HG03103 (cell line): Measurements from ENCODE around the gene VPS54.
"Not testable (repeated sequence)": the region's sequence is repeated elsewhere in the genome, so short reads cannot be mapped to it uniquely, and the experiment has no call there.

ENCODE experiments used
- ATAC-seq: cut with Tn5 transposase; IDR thresholded peaks from one replicate; pipeline ENCODE4 v1.9.1; 2021; ENCODE audit warnings: low read depth; ENCODE audit not compliant: unreplicated experiment

VPS54 gene

GRCh38 chr2:63942788-63943187 lies 76.4 kb downstream of the VPS54 start:
- no peak for ATAC-seq

DNA sequence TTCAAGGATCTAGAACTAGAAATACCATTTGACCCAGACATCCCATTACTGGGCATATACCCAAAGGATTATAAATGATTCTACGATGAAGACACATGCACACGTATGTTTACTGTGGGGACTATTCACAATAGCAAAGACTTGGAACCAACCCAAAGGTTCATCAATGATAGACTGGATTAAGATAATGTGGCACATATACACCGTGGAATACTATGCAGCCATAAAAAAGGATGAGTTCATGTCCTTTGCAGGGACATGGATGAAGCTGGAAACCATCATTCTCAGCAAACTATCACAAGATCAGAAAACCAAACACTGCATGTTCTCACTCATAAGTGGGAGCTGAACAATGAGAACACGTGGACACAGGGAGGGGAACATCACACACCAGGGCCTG lies 87.1 kb downstream of the VPS54 start:
- ATAC-seq = not testable (repeated sequence)

- ATAC-seq = no peak
These were observed 92.4 kb downstream of the VPS54 start for GRCh38 chr2:63926815-63927214.

DNA sequence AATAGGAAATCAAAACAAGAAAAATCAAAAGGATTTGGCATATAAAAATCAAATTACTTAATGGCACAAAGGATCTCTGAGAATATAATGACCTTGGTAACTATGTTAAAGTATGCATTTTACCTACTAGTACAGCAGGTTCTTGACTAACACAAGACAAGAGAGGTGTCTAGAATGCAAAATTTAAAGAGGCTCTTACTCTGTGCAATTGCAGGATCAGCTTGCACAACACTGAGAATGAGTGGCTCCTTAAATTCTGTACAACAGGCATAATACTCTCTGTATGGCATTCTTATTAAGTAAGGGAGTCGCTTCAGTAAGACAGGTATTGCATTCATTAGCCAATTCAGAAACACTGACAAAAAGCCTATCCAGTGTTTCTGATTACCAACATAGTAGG lies 104.9 kb downstream of the VPS54 start:
- ATAC-seq = no peak

- no peak for ATAC-seq
These were observed 116.2 kb downstream of the VPS54 start for GRCh38 chr2:63903003-63903402.

DNA sequence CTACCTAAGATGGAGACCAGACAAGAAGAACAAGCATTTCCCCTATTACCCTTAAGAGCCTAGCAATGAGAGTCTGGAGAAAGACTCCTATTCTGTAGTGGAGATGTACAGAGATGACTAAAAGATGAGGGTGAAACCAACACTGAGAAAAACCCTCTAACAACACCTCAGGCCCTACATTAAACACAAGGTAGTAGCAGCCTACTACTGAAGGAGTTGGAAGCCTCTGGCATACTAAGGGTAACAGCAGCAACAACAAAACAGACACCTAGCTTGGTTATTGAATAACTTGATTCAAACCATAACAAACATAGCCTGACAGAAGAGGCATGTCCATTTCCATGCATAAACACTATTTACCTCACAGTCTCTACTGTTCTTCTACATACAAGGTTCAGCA lies 117.1 kb downstream of the VPS54 start:
- ATAC-seq = no peak

GRCh38 chr2:63899639-63900038 lies 119.6 kb downstream of the VPS54 start:
- ATAC-seq = no peak

GRCh38 chr2:63898839-63899238 lies 120.4 kb downstream of the VPS54 start:
- ATAC-seq = no peak

- ATAC-seq = no peak
These were observed 125.1 kb downstream of the VPS54 start for GRCh38 chr2:63894167-63894566.

GRCh38 chr2:63893163-63893562 lies 126.1 kb downstream of the VPS54 start:
- no peak for ATAC-seq

GRCh38 chr2:63891488-63892030 lies 127.7 kb downstream of the VPS54 start:
- ATAC-seq = no peak

GRCh38 chr2:63890678-63891077 lies 128.6 kb downstream of the VPS54 start:
- no peak for ATAC-seq

DNA sequence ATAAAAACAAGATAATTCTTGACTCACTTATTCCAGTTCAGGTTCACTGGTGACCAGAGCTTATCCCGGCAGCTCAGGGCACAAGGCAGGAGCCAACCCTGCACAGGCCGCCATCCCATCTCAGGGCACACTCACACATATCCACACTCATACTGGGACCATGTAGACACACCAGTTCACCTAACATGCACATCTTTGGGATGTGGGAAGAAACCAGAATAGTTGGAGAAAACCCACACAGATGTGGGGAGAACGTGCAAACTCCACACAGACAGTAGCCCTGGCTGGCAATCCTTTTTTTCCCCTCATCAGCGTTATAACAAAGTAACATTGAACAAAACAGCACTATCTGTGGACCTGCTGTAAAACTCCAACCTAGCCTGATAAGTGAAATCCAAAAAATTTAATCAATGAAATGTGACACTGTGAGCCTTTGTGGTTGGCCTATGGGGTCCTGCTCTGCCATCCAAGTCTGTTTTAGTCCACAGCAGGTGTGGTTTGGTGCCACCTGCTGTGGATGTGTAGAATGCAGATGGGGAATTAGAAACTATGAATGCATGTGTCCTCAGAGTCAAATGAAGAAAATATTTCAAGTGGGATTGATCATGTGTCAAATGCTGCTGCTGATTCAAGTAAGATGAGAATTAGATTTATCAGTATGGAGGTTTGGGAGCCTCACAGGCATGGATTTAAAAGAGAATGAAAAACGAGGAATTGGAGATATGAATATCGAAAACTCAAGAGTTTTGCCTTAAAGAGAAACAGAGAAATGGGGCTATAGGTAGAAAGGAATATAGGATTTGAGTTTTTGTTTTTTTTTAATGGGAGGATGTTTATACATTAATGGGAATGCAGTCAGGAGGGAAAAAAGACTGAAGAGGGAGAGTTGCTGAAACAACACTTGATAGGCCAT lies 130.5 kb downstream of the VPS54 start:
- ATAC-seq = peak; percentile 86

DNA sequence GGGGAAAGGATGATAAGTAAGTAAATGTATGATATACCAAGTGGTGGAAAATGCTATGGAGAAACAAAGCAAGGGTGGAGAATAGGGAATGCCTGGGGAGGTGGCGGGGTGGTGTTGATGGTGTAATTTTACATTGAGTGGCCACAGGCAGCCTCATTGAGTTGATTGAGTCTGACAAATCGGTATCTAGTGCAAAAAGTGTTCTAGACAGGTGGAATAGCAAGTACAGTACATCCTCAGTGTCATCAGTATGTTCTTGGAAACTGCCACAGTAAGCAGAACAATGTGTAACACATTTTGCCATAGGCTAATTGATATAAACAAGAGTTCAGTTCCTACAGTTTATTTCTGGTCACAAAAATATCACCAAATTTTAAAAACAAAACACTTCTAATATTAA lies 131.2 kb downstream of the VPS54 start:
- no peak for ATAC-seq

DNA sequence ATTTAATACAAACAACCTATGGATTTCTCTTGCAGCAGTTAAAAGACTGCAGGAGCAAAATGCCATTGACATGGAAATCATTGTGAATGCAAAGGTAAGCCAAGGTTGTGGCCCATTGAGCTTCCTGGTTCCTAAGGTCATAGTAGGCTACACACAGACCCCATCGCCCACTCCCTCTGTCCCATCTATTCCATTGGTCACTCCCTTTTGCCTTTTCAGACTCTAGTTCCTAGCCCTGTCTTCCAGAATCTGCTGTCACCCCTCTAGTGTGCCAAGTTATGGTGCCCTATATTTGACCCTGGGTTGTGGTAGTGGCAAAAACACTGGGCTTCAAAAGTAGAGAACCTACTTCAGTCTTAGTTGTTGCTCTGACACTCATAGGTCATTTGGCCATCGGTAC lies 132.8 kb downstream of the VPS54 start:
- ATAC-seq = no peak

DNA sequence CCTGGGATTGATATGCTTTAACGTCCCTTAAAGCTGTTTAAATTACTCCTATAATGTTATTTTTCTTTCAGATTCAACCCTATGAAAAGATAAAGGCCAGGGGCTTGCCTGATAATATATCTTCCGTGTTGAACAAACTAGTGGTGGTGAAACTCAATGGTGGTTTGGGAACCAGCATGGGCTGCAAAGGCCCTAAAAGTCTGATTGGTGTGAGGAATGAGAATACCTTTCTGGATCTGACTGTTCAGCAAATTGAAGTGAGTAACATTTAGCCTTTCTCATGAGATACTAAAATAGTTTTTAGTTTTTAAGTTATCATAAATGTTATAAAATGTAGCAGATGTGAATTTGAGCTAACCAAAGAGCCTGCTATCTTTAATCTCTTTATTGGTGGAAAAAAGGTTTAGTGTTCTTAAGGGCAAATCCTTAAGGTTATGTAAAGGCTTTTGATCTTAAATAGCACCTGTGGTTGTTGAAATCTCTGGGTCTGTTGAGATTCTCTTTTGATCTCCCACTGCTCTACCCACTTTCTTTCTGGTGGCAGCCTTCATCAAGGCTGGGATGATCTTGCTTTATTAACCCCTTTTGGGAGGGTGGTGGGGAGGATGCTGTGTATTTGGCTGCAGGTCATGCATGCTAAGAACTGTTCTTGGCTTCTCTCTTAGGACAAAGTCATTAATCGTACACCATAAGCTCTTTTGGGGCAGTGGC lies 136.7 kb downstream of the VPS54 start:
- ATAC-seq = no peak

- no peak for ATAC-seq
These were observed 138.0 kb downstream of the VPS54 start for GRCh38 chr2:63881205-63881604.

GRCh38 chr2:63880625-63881024 lies 138.6 kb downstream of the VPS54 start:
- no peak for ATAC-seq

GRCh38 chr2:63879876-63880433 lies 139.3 kb downstream of the VPS54 start:
- no peak for ATAC-seq

DNA sequence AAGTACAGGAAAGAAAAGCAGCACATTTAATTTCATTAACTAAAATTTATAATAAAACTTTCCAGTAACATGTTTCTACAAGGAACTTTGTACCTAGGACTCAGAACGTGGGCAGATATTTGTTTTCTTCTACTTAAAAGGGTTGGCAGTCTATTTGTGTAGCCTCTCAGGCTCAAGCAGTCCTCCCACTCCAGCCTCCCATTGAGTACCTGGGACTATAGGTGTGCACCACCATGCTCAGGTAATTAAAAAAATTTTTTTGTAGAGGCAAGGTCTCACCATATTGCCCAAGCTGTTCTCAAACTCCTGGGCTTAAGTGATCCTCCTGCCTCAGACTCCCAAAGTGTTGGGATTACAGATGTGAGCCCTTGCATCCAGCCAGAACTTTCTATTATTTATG lies 140.7 kb downstream of the VPS54 start:
- no peak for ATAC-seq

DNA sequence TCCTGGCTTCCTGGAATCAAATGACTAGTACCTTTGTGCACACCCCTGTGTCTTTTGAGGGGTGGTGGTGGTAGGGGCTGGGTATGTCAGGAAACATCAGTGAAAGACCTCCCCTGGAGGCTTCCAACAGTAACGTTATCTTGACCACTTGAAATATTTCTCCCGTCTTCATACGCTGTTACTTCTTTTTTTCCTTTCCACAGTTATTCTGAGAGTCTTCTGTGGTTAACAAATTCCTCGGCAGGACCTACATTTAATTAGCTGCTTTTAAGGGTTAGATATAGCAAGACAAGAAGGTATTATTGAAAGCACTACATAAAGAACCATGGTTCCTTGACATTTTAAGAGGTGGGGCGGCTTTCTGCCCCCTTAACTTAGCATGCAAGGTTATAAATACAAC lies 142.9 kb downstream of the VPS54 start:
- no peak for ATAC-seq
